ENCODE data around the gene UBE2J2. TPM values are rescaled to one million over a fixed set of nuclear protein-coding genes. Genes with fewer than 3 reads are reported as not detected.

The UBE2J2 gene
- polyA plus RNA-seq, 1 of the 3 experiments (the other 2 are of a cell fraction) = 47.5 TPM

DNA sequence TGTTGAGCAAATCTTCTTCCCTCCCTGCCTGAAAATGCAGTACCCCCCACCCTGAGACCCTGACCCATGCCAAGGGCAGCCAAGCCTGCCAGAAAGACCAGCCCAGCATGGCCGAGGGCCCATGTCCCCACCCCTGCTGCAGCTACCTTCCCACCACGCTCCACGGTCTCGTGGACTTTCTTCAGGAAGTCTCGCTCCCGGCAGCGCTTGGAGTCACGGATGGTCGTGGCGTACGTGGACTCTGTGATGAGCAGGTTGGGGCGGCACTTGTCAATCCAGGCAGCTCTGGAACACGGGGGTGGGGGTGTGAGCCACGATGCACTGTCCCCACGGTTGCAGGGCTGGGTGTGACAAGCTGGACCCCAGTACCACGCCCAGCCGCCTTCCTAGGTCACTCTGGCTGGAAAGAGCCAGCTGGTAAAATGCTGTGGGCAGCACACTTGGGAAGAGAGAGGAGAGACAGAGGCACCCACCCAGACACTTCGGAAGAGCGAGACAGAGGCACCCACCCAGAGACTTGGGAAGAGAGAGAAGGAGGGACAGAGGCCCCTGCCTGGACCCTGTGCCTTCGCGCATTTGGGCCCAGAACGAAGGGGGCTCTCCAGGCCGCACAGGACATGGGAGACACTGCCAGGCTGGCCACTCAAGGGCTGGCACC lies 41.2 kb upstream of the UBE2J2 start (continued):
- TF ChIP-seq MEF2A (IDR thresholded peaks at IDR 0.05; ENCODE audit: borderline replicate concordance, low read depth) = no peak
- no peak for TF ChIP-seq JUND (IDR thresholded peaks at IDR 0.05)
- TF ChIP-seq MXI1 (IDR thresholded peaks at IDR 0.05; ENCODE audit: low read depth, low read length) = no peak
- no peak for TF ChIP-seq CHD2 (IDR thresholded peaks at IDR 0.05; ENCODE audit: low read length, partially characterized antibody)
- no peak for TF ChIP-seq PBX3 (IDR thresholded peaks at IDR 0.05)

- Histone ChIP-seq H4K20me1 (ENCODE audit: insufficient read depth) (peaks cover 30% of the 10 kb centered on the region), H3K4me2 (no peak overlapping the region), H3K9ac (no peak overlapping the region), H3K27me3 (ENCODE audit: insufficient read depth) (no peaks in the 10 kb centered on the region), H3K4me1 (ENCODE audit: control insufficient read depth in 1 of 2, insufficient read depth in 2 of 2, low read depth in 1 of 2, low read length in 1 of 2) (peaks cover 4 to 6% of the 10 kb centered on the region in 2 experiments; a peak in 2 of 4 replicates), H3K4me3 (ENCODE audit: low read depth in 2 of 2, low read length in 1 of 2) (no peak overlapping the region), H2AFZ (ENCODE audit: low read depth) (no peak overlapping the region), H3K9me2 (no peaks in the 10 kb centered on the region), H3K27ac (ENCODE audit: low read depth in 2 of 2, low read length in 1 of 2) (no peak overlapping the region), H3F3A (replicated peaks; ENCODE audit: insufficient read depth) (peaks cover 14% of the 10 kb centered on the region), H3K9me3 (no peaks in the 10 kb centered on the region), H3K36me3 (replicated peaks in 1 of 2; ENCODE audit: control insufficient read depth in 1 of 2, insufficient read depth in 2 of 2, low read length in 1 of 2) (peaks cover 12 to 62% of the 10 kb centered on the region in 2 experiments), H3K79me2 (ENCODE audit: insufficient read depth) (peaks cover 38% of the 10 kb centered on the region)
- ChIA-PET CTCF (interaction anchor here (0.6 to 3.7 kb wide), 4 partner anchors 22 to 187 kb away, joined by 3 to 13 read pairs (median 4); no protein-coding TSS in a partner anchor), POLR2A (interaction anchor here (0.9 kb wide), 1 partner anchor 18 kb away, joined by 3 read pairs; no protein-coding TSS in a partner anchor)
- TF ChIP-seq GABPA (IDR thresholded peaks at IDR 0.05; ENCODE audit: low read depth) (no peak), FOXM1 (IDR thresholded peaks at IDR 0.05; ENCODE audit: low read depth) (no peak), TAF1 (IDR thresholded peaks at IDR 0.05; ENCODE audit: borderline replicate concordance, low read depth, low read length) (no peak), YY1 (IDR thresholded peaks at IDR 0.05; ENCODE audit: low read depth) (no peak), RAD21 (IDR thresholded peaks at IDR 0.05; ENCODE audit: low read length) (no peak), EP300 (IDR thresholded peaks at IDR 0.05; ENCODE audit: borderline replicate concordance in 1 of 2, low read depth in 1 of 2, low read length in 1 of 2) (no peak), FOXJ3 (CRISPR knock-in tag; IDR thresholded peaks at IDR 0.05) (no peak)
- WGBS (ENCODE audit: low lambda C conversion rate) = 96% methylated on average over 4 of the region's 15 CpGs
- no peak for DNase-seq
Observed at GRCh38 chr1:1314237-1314586, 40.6 kb upstream of the UBE2J2 start.

- Histone ChIP-seq H3K4me2 (no peak overlapping the region), H3K27me3 (ENCODE audit: insufficient read depth) (no peaks in the 10 kb centered on the region), H3K27ac (ENCODE audit: low read depth in 2 of 2, low read length in 1 of 2) (no peak overlapping the region), H3K4me3 (ENCODE audit: low read depth in 2 of 2, low read length in 1 of 2) (no peak overlapping the region), H3K79me2 (ENCODE audit: insufficient read depth) (peaks cover 33% of the 10 kb centered on the region), H3K4me1 (ENCODE audit: control insufficient read depth in 1 of 2, insufficient read depth in 2 of 2, low read depth in 1 of 2, low read length in 1 of 2) (peaks cover 4 to 8% of the 10 kb centered on the region in 2 experiments; a peak in 2 of 4 replicates), H2AFZ (ENCODE audit: low read depth) (no peak overlapping the region), H3K36me3 (replicated peaks in 1 of 2; ENCODE audit: control insufficient read depth in 1 of 2, insufficient read depth in 2 of 2, low read length in 1 of 2) (peaks cover 12 to 57% of the 10 kb centered on the region in 2 experiments), H3F3A (replicated peaks; ENCODE audit: insufficient read depth) (peaks cover 11% of the 10 kb centered on the region), H3K9me3 (no peaks in the 10 kb centered on the region), H3K9me2 (no peaks in the 10 kb centered on the region), H3K9ac (no peak overlapping the region), H4K20me1 (ENCODE audit: insufficient read depth) (peaks cover 24% of the 10 kb centered on the region)
- CTCF ChIA-PET = interaction anchor here (0.6 to 3.7 kb wide), 4 partner anchors 22 to 188 kb away, joined by 3 to 13 read pairs (median 4); no protein-coding TSS in a partner anchor
- 91% methylated on average over 9 of the region's 37 CpGs for WGBS (ENCODE audit: low lambda C conversion rate)
- no peak for DNase-seq
- TF ChIP-seq GABPA (IDR thresholded peaks at IDR 0.05; ENCODE audit: low read depth) (no peak), FOSL2 (IDR thresholded peaks at IDR 0.05; ENCODE audit: borderline replicate concordance, low read depth) (no peak), SIN3A (IDR thresholded peaks at IDR 0.05; ENCODE audit: borderline replicate concordance, low read depth, low read length) (no peak)
- TF ChIP-seq, protein P1, sequence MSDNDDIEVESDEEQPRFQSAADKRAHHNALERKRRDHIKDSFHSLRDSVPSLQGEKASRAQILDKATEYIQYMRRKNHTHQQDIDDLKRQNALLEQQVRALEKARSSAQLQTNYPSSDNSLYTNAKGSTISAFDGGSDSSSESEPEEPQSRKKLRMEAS (IDR thresholded peaks at IDR 0.05; ENCODE audit: low read depth) = no peak
- POLR2A ChIA-PET = interaction anchor here (0.6 to 0.9 kb wide), 2 partner anchors 18 to 63 kb away, joined by 3 read pairs; no protein-coding TSS in a partner anchor
Observed at GRCh38 chr1:1313500-1314236, 40.0 kb upstream of the UBE2J2 start.

Data from SK-N-SH (cell line).